HFFc6 (cell line): Measurements from ENCODE around the gene GCGR. TPM values are rescaled to one million over a fixed set of nuclear protein-coding genes. Genes with fewer than 3 reads are reported as not detected.

ENCODE experiments used
- DNase-seq: peaks from one replicate; pipeline ENCODE4 v3.0.0-alpha.2; 2018
- H3K27ac Mint-ChIP-seq: 2 replicates; pipeline ENCODE4 v1.8.0; 2020; ENCODE audit warnings: mild to moderate bottlenecking, mixed read lengths
- H3K27me3 Mint-ChIP-seq: 2 replicates; pipeline ENCODE4 v1.8.0; 2021; ENCODE audit warnings: mild to moderate bottlenecking, moderate library complexity, mixed read lengths; ENCODE audit not compliant: insufficient read depth
- H3K36me3 Mint-ChIP-seq: 2 replicates; pipeline ENCODE4 v1.8.0; 2021; ENCODE audit warnings: low read depth, mixed read lengths
- H3K4me1 Mint-ChIP-seq: 2 replicates; pipeline ENCODE4 v1.8.0; 2020; ENCODE audit warnings: low read depth, mixed read lengths
- H3K4me3 Mint-ChIP-seq: 2 replicates; pipeline ENCODE4 v1.8.0; 2020; ENCODE audit warnings: mild to moderate bottlenecking, moderate library complexity, mixed read lengths
- H3K9me3 Mint-ChIP-seq: 2 replicates; pipeline ENCODE4 v1.8.0; 2020; ENCODE audit warnings: mild to moderate bottlenecking, mixed read lengths
- CTCF ChIP-seq: fragments of 200-600 bp; sonication (generic); IDR thresholded peaks from 2 replicates; pipeline ENCODE4 v1.5.0; 2021; ENCODE audit warnings: antibody characterized with exemption, mild to moderate bottlenecking
- total RNA-seq, 6 experiments: library from RNA; stranded (reverse); fragmentation: NEBNext Ultra II Directional; extraction: Animal tissue kit (Norgen Biotek cat#: 25700); gene quantifications; 2 replicates in 1 of 6; 3 replicates in 5 of 6; pipeline ENCODE4 v1.2.3, GENCODE V29; 2021

The GCGR gene
- total RNA-seq, 6 experiments from 2014 or later = not detected

- no peak for DNase-seq
- Mint-ChIP-seq H3K27ac (no peak overlapping the region), H3K27me3 (peaks cover 9% of the 10 kb centered on the region; the same call in 1 of the 2 replicates), H3K4me1 (no peaks in the 10 kb centered on the region), H3K4me3 (no peak overlapping the region), H3K9me3 (no peaks in the 10 kb centered on the region), H3K36me3 (peaks cover 16% of the 10 kb centered on the region)
- no peak for TF ChIP-seq CTCF
These were observed 41.4 kb downstream of the GCGR start for GRCh38 chr17:81845361-81845760.

- Mint-ChIP-seq H3K27me3 (peaks cover 11% of the 10 kb centered on the region; the same call in 1 of the 2 replicates), H3K27ac (no peak overlapping the region), H3K9me3 (no peaks in the 10 kb centered on the region)
These were observed 42.2 kb downstream of the GCGR start for GRCh38 chr17:81845881-81846742.

GRCh38 chr17:81846743-81847689 lies 43.1 kb downstream of the GCGR start:
- no peak overlapping the region for H3K27ac Mint-ChIP-seq
- DNase-seq = no peak
- H3K27me3 Mint-ChIP-seq = peaks cover 8% of the 10 kb centered on the region; the same call in 1 of the 2 replicates
- no peak for TF ChIP-seq CTCF
- H3K36me3 Mint-ChIP-seq = peaks cover 26% of the 10 kb centered on the region
- no peak overlapping the region for H3K4me3 Mint-ChIP-seq
- H3K4me1 Mint-ChIP-seq = no peaks in the 10 kb centered on the region
- no peaks in the 10 kb centered on the region for H3K9me3 Mint-ChIP-seq

More at GRCh38 chr17:81845881-81846742, 42.2 kb downstream of the GCGR start:
- H3K36me3 Mint-ChIP-seq = peaks cover 17% of the 10 kb centered on the region
- H3K4me3 Mint-ChIP-seq = no peak overlapping the region
- TF ChIP-seq CTCF = no peak
- no peak for DNase-seq
- H3K4me1 Mint-ChIP-seq = no peaks in the 10 kb centered on the region

GRCh38 chr17:81849457-81849856 lies 45.5 kb downstream of the GCGR start:
- Mint-ChIP-seq H3K36me3 (peaks cover 23% of the 10 kb centered on the region; the same call in 1 of the 2 replicates), H3K4me3 (no peak overlapping the region), H3K9me3 (no peaks in the 10 kb centered on the region), H3K27me3 (peaks cover 8% of the 10 kb centered on the region), H3K27ac (no peak overlapping the region), H3K4me1 (no peaks in the 10 kb centered on the region)
- DNase-seq = no peak
- TF ChIP-seq CTCF = no peak

- DNase-seq = no peak
- Mint-ChIP-seq H3K36me3 (peaks cover 22% of the 10 kb centered on the region), H3K27me3 (peaks cover 3% of the 10 kb centered on the region), H3K4me1 (no peaks in the 10 kb centered on the region), H3K4me3 (no peak overlapping the region), H3K27ac (no peak overlapping the region), H3K9me3 (no peaks in the 10 kb centered on the region)
- TF ChIP-seq CTCF = no peak
These were observed 47.5 kb downstream of the GCGR start for GRCh38 chr17:81851423-81851822.
